ENCODE results near the gene LTF. TPM values are rescaled to one million over a fixed set of nuclear protein-coding genes. Genes with fewer than 3 reads are reported as not detected.

The LTF gene
- total RNA-seq, 1 experiment from 2014 or later: not detected

GRCh38 chr3:46422617-46423016 lies 42.1 kb downstream of the LTF start:
- DNase-seq (ENCODE audit: low read depth, low spot score) (no peak), ATAC-seq (peak; percentile 54; the same call in 1 of the 2 replicates)
- no peak overlapping the region for H3K9ac ChIP-seq (ENCODE audit: low read length)
- H3K79me2 ChIP-seq (ENCODE audit: insufficient read depth, low read length): no peaks in the 10 kb centered on the region
- intact Hi-C loops (cut with micrococcal nuclease): no loop called here
- no peaks in the 10 kb centered on the region for H3K9me2 ChIP-seq (ENCODE audit: insufficient read depth)
- POLR2A ChIA-PET: no interaction called here
- H3K4me2 ChIP-seq (ENCODE audit: low read length): no peak overlapping the region
- no TSS peak for BruUV-seq (replicated peaks)
- no peaks in the 10 kb centered on the region for H3K27me3 ChIP-seq (ENCODE audit: insufficient read depth, low read length)
- H2AFZ ChIP-seq (ENCODE audit: low read depth, low read length, poor library complexity, severe bottlenecking): no peak overlapping the region
- CTCF ChIA-PET: no interaction called here
- TF ChIP-seq YY1 (IDR thresholded peaks at IDR 0.05; ENCODE audit: extremely low read depth, insufficient replicate concordance, low read depth, low read length) (no peak), TCF7L2 (IDR thresholded peaks at IDR 0.05; ENCODE audit: borderline replicate concordance, extremely low read depth, insufficient read depth, insufficient read length) (no peak), EZH2 (IDR thresholded peaks at IDR 0.05) (no peak), JUND (IDR thresholded peaks at IDR 0.05) (peak; percentile 31; the same call in 1 of the 2 replicates), ZBTB33 (IDR thresholded peaks at IDR 0.05; ENCODE audit: extremely low read depth, insufficient replicate concordance, low read length) (no peak), POLR2A (IDR thresholded peaks at IDR 0.05; ENCODE audit: borderline replicate concordance, extremely low read depth, insufficient read depth, insufficient read length) (no peak)
- no peak overlapping the region for H3K4me3 ChIP-seq (replicated peaks in 1 of 2; ENCODE audit: low read depth in 1 of 2, low read length in 2 of 2)
- no peaks in the 10 kb centered on the region for H3K9me3 ChIP-seq (ENCODE audit: control insufficient read depth in 1 of 2, insufficient read depth in 1 of 2, low read depth in 1 of 2, low read length in 2 of 2)
- H3K36me3 ChIP-seq (ENCODE audit: control insufficient read depth in 1 of 2, insufficient read depth in 2 of 2, low read length in 2 of 2): no peaks in the 10 kb centered on the region
- H4K20me1 ChIP-seq (ENCODE audit: insufficient read depth): no peaks in the 10 kb centered on the region
- RAD21 ChIA-PET (ENCODE audit: low non-redundant PET in 1 of 2, low total read pairs in 2 of 2, uncharacterized antibody in 2 of 2, unreplicated experiment in 2 of 2): no interaction called here
- no peak overlapping the region for H3K27ac ChIP-seq (ENCODE audit: low read depth, low read length)
- H3K4me1 ChIP-seq (ENCODE audit: control insufficient read depth in 1 of 2, insufficient read depth in 2 of 2, low read length in 2 of 2): peaks cover 0 to 12% of the 10 kb centered on the region in 2 experiments; a peak in 2 of 4 replicates

- no peaks in the 10 kb centered on the region for H3K79me2 ChIP-seq (ENCODE audit: insufficient read depth, low read length)
- H3K27ac ChIP-seq (ENCODE audit: low read depth, low read length): no peak overlapping the region
- BruUV-seq (replicated peaks): no TSS peak
Measured at GRCh38 chr3:46420931-46421330, 43.8 kb downstream of the LTF start.

More at GRCh38 chr3:46420931-46421330, 43.8 kb downstream of the LTF start:
- Histone ChIP-seq H3K9ac (ENCODE audit: low read length) (no peak overlapping the region), H3K9me3 (ENCODE audit: control insufficient read depth in 1 of 2, insufficient read depth in 1 of 2, low read depth in 1 of 2, low read length in 2 of 2) (no peaks in the 10 kb centered on the region), H2AFZ (ENCODE audit: low read depth, low read length, poor library complexity, severe bottlenecking) (no peak overlapping the region), H3K4me2 (ENCODE audit: low read length) (no peak overlapping the region), H3K4me3 (replicated peaks in 1 of 2; ENCODE audit: low read depth in 1 of 2, low read length in 2 of 2) (no peak overlapping the region), H3K36me3 (ENCODE audit: control insufficient read depth in 1 of 2, insufficient read depth in 2 of 2, low read length in 2 of 2) (no peaks in the 10 kb centered on the region), H3K4me1 (ENCODE audit: control insufficient read depth in 1 of 2, insufficient read depth in 2 of 2, low read length in 2 of 2) (peaks cover 0 to 12% of the 10 kb centered on the region in 2 experiments; a peak in 2 of 4 replicates), H3K27me3 (ENCODE audit: insufficient read depth, low read length) (no peaks in the 10 kb centered on the region), H4K20me1 (ENCODE audit: insufficient read depth) (no peaks in the 10 kb centered on the region), H3K9me2 (ENCODE audit: insufficient read depth) (no peaks in the 10 kb centered on the region)
- ATAC-seq (no peak), DNase-seq (ENCODE audit: low read depth, low spot score) (no peak)
- ChIA-PET CTCF (no interaction called here), RAD21 (ENCODE audit: low non-redundant PET in 1 of 2, low total read pairs in 2 of 2, uncharacterized antibody in 2 of 2, unreplicated experiment in 2 of 2) (no interaction called here), POLR2A (no interaction called here)
- TF ChIP-seq CTCF (IDR thresholded peaks at IDR 0.05 in 2 of 3, conservative IDR thresholded peaks at IDR 0.05 in 1 of 3; ENCODE audit: borderline replicate concordance in 1 of 3, insufficient read depth in 1 of 3, low read depth in 2 of 3, low read length in 2 of 3) (no peak), POLR2A (IDR thresholded peaks at IDR 0.05; ENCODE audit: borderline replicate concordance, extremely low read depth, insufficient read depth, insufficient read length) (no peak), ZFX (IDR thresholded peaks at IDR 0.05) (no peak), SP1 (IDR thresholded peaks at IDR 0.05; ENCODE audit: low read depth) (no peak), EGR1 (IDR thresholded peaks at IDR 0.05; ENCODE audit: low read depth) (no peak), SIN3A (IDR thresholded peaks at IDR 0.05; ENCODE audit: low read depth) (no peak), CBX3 (IDR thresholded peaks at IDR 0.05; ENCODE audit: low read depth) (no peak)
- intact Hi-C loops (cut with micrococcal nuclease): no loop called here
